Endodermal cell (in vitro differentiated cells): ENCODE measurements around the gene INSM2. TPM values are rescaled to one million over a fixed set of nuclear protein-coding genes. Genes with fewer than 3 reads are reported as not detected.

Source experiments
- DNase-seq: peaks from one replicate; pipeline ENCODE4 v3.0.0-alpha.2; 2017
- H3K27ac ChIP-seq: 2 replicates; pipeline ENCODE4 v1.5.1; 2013; ENCODE audit warnings: mild to moderate bottlenecking, low read depth, low read length, moderate library complexity
- H3K27me3 ChIP-seq: 2 replicates; pipeline ENCODE4 v1.6.1; 2013; ENCODE audit warnings: mild to moderate bottlenecking, low read length, moderate library complexity; ENCODE audit not compliant: insufficient read depth, control insufficient read depth, poor library complexity, severe bottlenecking
- H3K36me3 ChIP-seq: 2 replicates; pipeline ENCODE4 v1.7.0; 2013; ENCODE audit warnings: mild to moderate bottlenecking, low read length, moderate library complexity; ENCODE audit not compliant: control insufficient read depth, insufficient read depth
- H3K4me1 ChIP-seq: one replicate; pipeline ENCODE4 v1.7.0; 2013; ENCODE audit warnings: low read length; ENCODE audit not compliant: control insufficient read depth, insufficient read depth
- H3K4me3 ChIP-seq: 2 replicates; pipeline ENCODE4 v1.5.1; 2013; ENCODE audit warnings: mild to moderate bottlenecking, low read length, moderate library complexity
- H3K9ac ChIP-seq: 2 replicates; pipeline ENCODE4 v1.6.1; 2013; ENCODE audit warnings: mild to moderate bottlenecking, low read length, moderate library complexity; ENCODE audit not compliant: poor library complexity, severe bottlenecking; ENCODE audit errors: extremely low read depth
- H3K9me3 ChIP-seq: 2 replicates; pipeline ENCODE4 v1.6.1; 2013; ENCODE audit warnings: mild to moderate bottlenecking, low read length, moderate library complexity; ENCODE audit not compliant: control insufficient read depth
- H3K27ac Mint-ChIP-seq: 2 replicates; pipeline ENCODE4 v1.8.0; 2020; ENCODE audit warnings: mixed read lengths
- H3K27me3 Mint-ChIP-seq: 2 replicates; pipeline ENCODE4 v1.8.0; 2021; ENCODE audit warnings: mild to moderate bottlenecking, mixed read lengths; ENCODE audit not compliant: insufficient read depth
- H3K36me3 Mint-ChIP-seq: 2 replicates; pipeline ENCODE4 v1.8.0; 2020; ENCODE audit warnings: low read depth, mixed read lengths
- H3K4me1 Mint-ChIP-seq: 2 replicates; pipeline ENCODE4 v1.8.0; 2020; ENCODE audit warnings: mixed read lengths
- H3K4me3 Mint-ChIP-seq: 2 replicates; pipeline ENCODE4 v1.8.0; 2020; ENCODE audit warnings: mild to moderate bottlenecking, moderate library complexity, mixed read lengths
- H3K9me3 Mint-ChIP-seq: 2 replicates; pipeline ENCODE4 v1.8.0; 2020; ENCODE audit warnings: mild to moderate bottlenecking, mixed read lengths
- WGBS, 2 experiments: methylation state at CpG; one replicate each; pipeline versions ENCODE4 v1.1.5 to v1.1.7; 2013; ENCODE audit warnings: missing lambda C conversion rate in 2 of 2, mixed read lengths in 1 of 2; ENCODE audit not compliant: insufficient coverage in 1 of 2, insufficient read length in 1 of 2; 5-methylcytosine and 5-hydroxymethylcytosine counted together
- total RNA-seq, 2 donors: library from RNA; stranded (reverse); fragmentation: NEBNext Ultra II Directional in 1 of 2; extraction: Animal tissue kit (Norgen Biotek cat#: 25700) in 1 of 2; gene quantifications; 2 replicates in 1 of 2; 3 replicates in 1 of 2; pipeline ENCODE4 v1.2.1, GENCODE V29; 2021
- TF ChIP-seq, protein P1 (sequence below): fragments of 200-600 bp; sonication (generic); conservative IDR thresholded peaks from 2 replicates; pipeline ENCODE4 v1.5.0; 2021; ENCODE audit warnings: antibody characterized with exemption, mild to moderate bottlenecking

INSM2 gene
- total RNA-seq, 2 donors from 2014 or later = 0.15 to 0.18 TPM

DNA sequence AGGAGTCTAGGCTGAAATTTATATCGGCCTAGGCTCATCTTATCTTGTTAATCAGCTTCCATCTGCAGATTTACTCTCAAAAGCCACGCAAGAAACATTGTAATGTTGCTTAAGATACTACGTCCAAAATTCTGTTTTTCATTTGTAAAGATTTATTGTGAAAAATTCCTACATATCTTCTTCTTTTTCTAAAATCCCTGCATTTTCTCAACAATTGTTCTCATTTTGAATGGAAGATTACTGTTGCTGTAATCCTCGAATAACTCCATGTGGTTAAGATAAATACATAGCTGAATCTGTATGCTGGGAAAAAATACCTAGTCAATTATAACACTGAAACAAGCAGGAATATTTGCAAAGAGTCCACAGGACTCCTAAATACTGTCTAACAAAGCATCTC is 15.6 kb downstream of the INSM2 start:
- TF ChIP-seq, protein P1, sequence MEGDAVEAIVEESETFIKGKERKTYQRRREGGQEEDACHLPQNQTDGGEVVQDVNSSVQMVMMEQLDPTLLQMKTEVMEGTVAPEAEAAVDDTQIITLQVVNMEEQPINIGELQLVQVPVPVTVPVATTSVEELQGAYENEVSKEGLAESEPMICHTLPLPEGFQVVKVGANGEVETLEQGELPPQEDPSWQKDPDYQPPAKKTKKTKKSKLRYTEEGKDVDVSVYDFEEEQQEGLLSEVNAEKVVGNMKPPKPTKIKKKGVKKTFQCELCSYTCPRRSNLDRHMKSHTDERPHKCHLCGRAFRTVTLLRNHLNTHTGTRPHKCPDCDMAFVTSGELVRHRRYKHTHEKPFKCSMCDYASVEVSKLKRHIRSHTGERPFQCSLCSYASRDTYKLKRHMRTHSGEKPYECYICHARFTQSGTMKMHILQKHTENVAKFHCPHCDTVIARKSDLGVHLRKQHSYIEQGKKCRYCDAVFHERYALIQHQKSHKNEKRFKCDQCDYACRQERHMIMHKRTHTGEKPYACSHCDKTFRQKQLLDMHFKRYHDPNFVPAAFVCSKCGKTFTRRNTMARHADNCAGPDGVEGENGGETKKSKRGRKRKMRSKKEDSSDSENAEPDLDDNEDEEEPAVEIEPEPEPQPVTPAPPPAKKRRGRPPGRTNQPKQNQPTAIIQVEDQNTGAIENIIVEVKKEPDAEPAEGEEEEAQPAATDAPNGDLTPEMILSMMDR = no peak
- no peak overlapping the region for H3K27ac ChIP-seq
- H3K9ac ChIP-seq = no peak overlapping the region
- peaks cover 13% of the 10 kb centered on the region for H3K4me1 ChIP-seq
- Mint-ChIP-seq H3K4me1 (peaks cover 11% of the 10 kb centered on the region), H3K27me3 (no peaks in the 10 kb centered on the region), H3K36me3 (no peaks in the 10 kb centered on the region), H3K9me3 (no peaks in the 10 kb centered on the region), H3K4me3 (no peak overlapping the region), H3K27ac (no peak overlapping the region)
- no peaks in the 10 kb centered on the region for H3K27me3 ChIP-seq
- no peak overlapping the region for H3K4me3 ChIP-seq
- DNase-seq = no peak
- no peaks in the 10 kb centered on the region for H3K36me3 ChIP-seq
- WGBS, 2 experiments = 88% methylated on average over 3 of the region's 4 CpGs; no CpG with 5 or more reads in 1 of the 2 experiments
- H3K9me3 ChIP-seq = no peaks in the 10 kb centered on the region

DNA sequence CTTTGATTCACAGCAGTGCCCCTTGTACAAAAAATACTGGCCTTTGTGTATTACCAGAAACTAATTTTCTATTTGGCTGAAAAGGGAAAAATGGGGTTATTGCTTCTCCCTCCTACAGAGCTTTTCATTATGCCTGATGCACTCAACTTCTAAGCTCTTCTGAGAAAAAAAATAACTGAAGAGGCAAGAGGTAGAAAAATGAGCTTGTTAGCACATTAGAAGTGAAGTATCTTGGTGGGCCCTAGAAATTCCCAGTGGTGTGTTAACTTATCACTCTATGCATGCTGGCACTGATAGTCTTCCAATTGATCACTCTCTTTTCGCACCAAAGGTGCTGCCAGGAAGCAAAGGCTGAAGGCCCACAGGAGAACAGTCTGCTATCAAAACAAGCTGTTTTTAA is 17.1 kb downstream of the INSM2 start:
- Histone ChIP-seq H3K27me3 (no peaks in the 10 kb centered on the region), H3K9ac (no peak overlapping the region), H3K9me3 (no peaks in the 10 kb centered on the region), H3K27ac (no peak overlapping the region), H3K4me1 (peaks cover 13% of the 10 kb centered on the region), H3K4me3 (no peak overlapping the region), H3K36me3 (no peaks in the 10 kb centered on the region)
- H3K27me3 Mint-ChIP-seq = no peaks in the 10 kb centered on the region
- H3K4me1 Mint-ChIP-seq = peaks cover 11% of the 10 kb centered on the region
- no peak for DNase-seq
- WGBS, 2 experiments = 61% methylated on average over 1 of the region's 1 CpG; no CpG with 5 or more reads in 1 of the 2 experiments
- H3K27ac Mint-ChIP-seq = no peak overlapping the region
- H3K36me3 Mint-ChIP-seq = no peaks in the 10 kb centered on the region
- TF ChIP-seq, protein P1 = no peak
- no peaks in the 10 kb centered on the region for H3K9me3 Mint-ChIP-seq
- no peak overlapping the region for H3K4me3 Mint-ChIP-seq

DNA sequence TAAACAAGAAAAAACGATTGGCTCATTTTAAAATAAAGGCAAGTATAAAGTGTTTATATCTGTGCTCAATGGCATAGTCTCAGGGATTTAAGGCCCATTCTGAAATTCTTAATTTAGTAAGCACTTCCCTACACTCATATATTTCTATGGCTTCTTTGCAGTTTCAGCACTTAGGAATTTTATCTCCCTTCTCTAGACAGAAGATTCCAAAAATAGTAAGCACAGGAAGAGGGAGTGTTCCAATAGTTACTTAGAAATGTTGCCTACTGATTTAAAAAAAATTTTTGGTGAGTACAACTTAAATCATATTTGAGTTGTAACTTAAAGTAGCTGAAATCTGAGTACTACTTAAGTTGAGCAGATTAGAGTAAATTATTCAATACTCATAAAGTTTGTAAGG is 19.8 kb downstream of the INSM2 start:
- DNase-seq = no peak
- 100% methylated on average over 1 of the region's 1 CpG; no CpG with 5 or more reads in 1 of the 2 experiments for WGBS, 2 experiments
- Histone ChIP-seq H3K36me3 (no peaks in the 10 kb centered on the region), H3K27me3 (no peaks in the 10 kb centered on the region), H3K27ac (no peak overlapping the region), H3K4me3 (no peak overlapping the region), H3K9ac (no peak overlapping the region), H3K9me3 (no peaks in the 10 kb centered on the region), H3K4me1 (peaks cover 13% of the 10 kb centered on the region)
- no peak overlapping the region for H3K27ac Mint-ChIP-seq
- no peaks in the 10 kb centered on the region for H3K27me3 Mint-ChIP-seq
- H3K36me3 Mint-ChIP-seq = no peaks in the 10 kb centered on the region
- TF ChIP-seq, protein P1 = no peak
- peaks cover 11% of the 10 kb centered on the region for H3K4me1 Mint-ChIP-seq
- H3K4me3 Mint-ChIP-seq = no peak overlapping the region
- no peaks in the 10 kb centered on the region for H3K9me3 Mint-ChIP-seq
